ENCODE results near the gene MACROD2.

MACROD2 gene

GRCh38 chr20:14203657-14204056 is 208.3 kb downstream of the MACROD2 start:
- Histone ChIP-seq H3K9me3 (ENCODE audit: control insufficient read depth, insufficient read depth, low read depth, low read length) (no peaks in the 10 kb centered on the region), H3K36me3 (ENCODE audit: control insufficient read depth in 2 of 2, insufficient read depth in 1 of 2, low read length in 2 of 2) (no peaks in the 10 kb centered on the region), H3K27ac (ENCODE audit: extremely low read depth, low read depth, low read length) (no peak overlapping the region), H3K4me1 (ENCODE audit: control insufficient read depth, insufficient read depth, low read length) (no peaks in the 10 kb centered on the region), H3K4me3 (ENCODE audit: low read depth, low read length) (no peak overlapping the region)
- POLR2A ChIA-PET: no interaction called here
- CTCF ChIA-PET: no interaction called here
- TF ChIP-seq ZSCAN23 (tag by site-specific recombination; IDR thresholded peaks at IDR 0.05): no peak

GRCh38 chr20:14207591-14207990 is 212.3 kb downstream of the MACROD2 start:
- Histone ChIP-seq H3K27ac (ENCODE audit: extremely low read depth, low read depth, low read length) (no peak overlapping the region), H3K36me3 (ENCODE audit: control insufficient read depth in 2 of 2, insufficient read depth in 1 of 2, low read length in 2 of 2) (no peaks in the 10 kb centered on the region), H3K9me3 (ENCODE audit: control insufficient read depth, insufficient read depth, low read depth, low read length) (no peaks in the 10 kb centered on the region), H3K4me1 (ENCODE audit: control insufficient read depth, insufficient read depth, low read length) (no peaks in the 10 kb centered on the region), H3K4me3 (ENCODE audit: low read depth, low read length) (no peak overlapping the region)
- no peak for TF ChIP-seq ZNF670 (tag by site-specific recombination; IDR thresholded peaks at IDR 0.05; ENCODE audit: low read depth)
- TF ChIP-seq ZNF19 (tag by site-specific recombination; IDR thresholded peaks at IDR 0.05; ENCODE audit: low read depth): no peak
- no peak for TF ChIP-seq ZNF280C (tag by site-specific recombination; IDR thresholded peaks at IDR 0.05)
- TF ChIP-seq ZNF560 (tag by site-specific recombination; IDR thresholded peaks at IDR 0.05; ENCODE audit: borderline replicate concordance): no peak
- no peak for TF ChIP-seq HOXD13 (CRISPR knock-in tag; IDR thresholded peaks at IDR 0.05; ENCODE audit: borderline replicate concordance)
- TF ChIP-seq SP3 (tag by site-specific recombination; IDR thresholded peaks at IDR 0.05): no peak
- no peak for TF ChIP-seq GLI2 (tag by site-specific recombination; IDR thresholded peaks at IDR 0.05; ENCODE audit: borderline replicate concordance, low read depth)
- TF ChIP-seq ELK4 (IDR thresholded peaks at IDR 0.05; ENCODE audit: borderline replicate concordance, low read depth, low read length): no peak
- no peak for TF ChIP-seq ZNF133 (tag by site-specific recombination; IDR thresholded peaks at IDR 0.05)
- no peak for TF ChIP-seq ZBTB6 (tag by site-specific recombination; IDR thresholded peaks at IDR 0.05)
- TF ChIP-seq GLIS2 (tag by site-specific recombination; IDR thresholded peaks at IDR 0.05): no peak
- TF ChIP-seq ZNF423 (tag by site-specific recombination; IDR thresholded peaks at IDR 0.05): no peak
- no peak for TF ChIP-seq ZBTB49 (tag by site-specific recombination; IDR thresholded peaks at IDR 0.05; ENCODE audit: low read depth)
- TF ChIP-seq ZNF140 (tag by site-specific recombination; IDR thresholded peaks at IDR 0.05): no peak
- TF ChIP-seq ZNF692 (tag by site-specific recombination; IDR thresholded peaks at IDR 0.05): no peak
- no peak for TF ChIP-seq MYNN (tag by site-specific recombination; IDR thresholded peaks at IDR 0.05; ENCODE audit: borderline replicate concordance)
- TF ChIP-seq YY1 (tag by site-specific recombination; IDR thresholded peaks at IDR 0.05): no peak
- TF ChIP-seq ZNF510 (tag by site-specific recombination; IDR thresholded peaks at IDR 0.05; ENCODE audit: insufficient replicate concordance): no peak
- TF ChIP-seq ZNF843 (tag by site-specific recombination; IDR thresholded peaks at IDR 0.05): no peak
- no peak for TF ChIP-seq ZNF791 (tag by site-specific recombination; IDR thresholded peaks at IDR 0.05)
- ChIA-PET CTCF (interaction anchor here (1.2 kb wide), 1 partner anchor 13 kb away, joined by 4 read pairs; no protein-coding TSS in a partner anchor), POLR2A (no interaction called here)
